Measurements from ENCODE around the gene DEUP1. TPM values are rescaled to one million over a fixed set of nuclear protein-coding genes. Genes with fewer than 3 reads are reported as not detected.

Gene DEUP1
- total and polyA plus RNA-seq, 9 of the 15 experiments (the other 6 are each of a cell fraction or from before 2014, with no cell fraction given): 1.4 to 10.9 (median 9.3) TPM

DNA sequence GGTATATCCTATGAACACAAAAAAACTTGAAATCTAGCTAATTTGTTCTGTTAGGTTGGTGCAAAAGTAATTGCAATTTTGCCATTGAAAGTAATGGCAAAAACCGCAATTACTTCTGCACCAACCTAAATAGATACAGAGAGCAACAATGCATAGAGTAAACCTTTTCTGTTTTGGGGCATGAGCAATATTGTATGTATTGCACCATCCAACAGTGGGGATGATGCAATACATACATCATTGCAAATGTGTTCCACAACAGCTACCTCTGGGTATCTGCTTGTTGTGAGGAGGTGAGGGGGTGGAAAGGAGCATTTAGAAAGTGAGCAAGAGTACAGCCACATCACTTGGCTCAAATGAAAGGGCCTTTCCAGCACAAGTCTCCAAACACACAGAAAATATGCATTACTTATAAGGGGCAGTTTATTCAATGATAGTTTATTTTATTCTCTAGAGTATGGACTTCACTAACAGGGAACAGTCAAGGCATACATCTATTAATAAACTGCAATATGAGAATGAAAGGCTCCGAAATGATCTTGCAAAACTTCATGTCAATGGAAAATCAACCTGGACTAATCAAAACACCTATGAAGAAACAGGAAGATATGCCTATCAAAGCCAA is 77.3 kb downstream of the DEUP1 start (continued):
- TF ChIP-seq, protein P1, sequence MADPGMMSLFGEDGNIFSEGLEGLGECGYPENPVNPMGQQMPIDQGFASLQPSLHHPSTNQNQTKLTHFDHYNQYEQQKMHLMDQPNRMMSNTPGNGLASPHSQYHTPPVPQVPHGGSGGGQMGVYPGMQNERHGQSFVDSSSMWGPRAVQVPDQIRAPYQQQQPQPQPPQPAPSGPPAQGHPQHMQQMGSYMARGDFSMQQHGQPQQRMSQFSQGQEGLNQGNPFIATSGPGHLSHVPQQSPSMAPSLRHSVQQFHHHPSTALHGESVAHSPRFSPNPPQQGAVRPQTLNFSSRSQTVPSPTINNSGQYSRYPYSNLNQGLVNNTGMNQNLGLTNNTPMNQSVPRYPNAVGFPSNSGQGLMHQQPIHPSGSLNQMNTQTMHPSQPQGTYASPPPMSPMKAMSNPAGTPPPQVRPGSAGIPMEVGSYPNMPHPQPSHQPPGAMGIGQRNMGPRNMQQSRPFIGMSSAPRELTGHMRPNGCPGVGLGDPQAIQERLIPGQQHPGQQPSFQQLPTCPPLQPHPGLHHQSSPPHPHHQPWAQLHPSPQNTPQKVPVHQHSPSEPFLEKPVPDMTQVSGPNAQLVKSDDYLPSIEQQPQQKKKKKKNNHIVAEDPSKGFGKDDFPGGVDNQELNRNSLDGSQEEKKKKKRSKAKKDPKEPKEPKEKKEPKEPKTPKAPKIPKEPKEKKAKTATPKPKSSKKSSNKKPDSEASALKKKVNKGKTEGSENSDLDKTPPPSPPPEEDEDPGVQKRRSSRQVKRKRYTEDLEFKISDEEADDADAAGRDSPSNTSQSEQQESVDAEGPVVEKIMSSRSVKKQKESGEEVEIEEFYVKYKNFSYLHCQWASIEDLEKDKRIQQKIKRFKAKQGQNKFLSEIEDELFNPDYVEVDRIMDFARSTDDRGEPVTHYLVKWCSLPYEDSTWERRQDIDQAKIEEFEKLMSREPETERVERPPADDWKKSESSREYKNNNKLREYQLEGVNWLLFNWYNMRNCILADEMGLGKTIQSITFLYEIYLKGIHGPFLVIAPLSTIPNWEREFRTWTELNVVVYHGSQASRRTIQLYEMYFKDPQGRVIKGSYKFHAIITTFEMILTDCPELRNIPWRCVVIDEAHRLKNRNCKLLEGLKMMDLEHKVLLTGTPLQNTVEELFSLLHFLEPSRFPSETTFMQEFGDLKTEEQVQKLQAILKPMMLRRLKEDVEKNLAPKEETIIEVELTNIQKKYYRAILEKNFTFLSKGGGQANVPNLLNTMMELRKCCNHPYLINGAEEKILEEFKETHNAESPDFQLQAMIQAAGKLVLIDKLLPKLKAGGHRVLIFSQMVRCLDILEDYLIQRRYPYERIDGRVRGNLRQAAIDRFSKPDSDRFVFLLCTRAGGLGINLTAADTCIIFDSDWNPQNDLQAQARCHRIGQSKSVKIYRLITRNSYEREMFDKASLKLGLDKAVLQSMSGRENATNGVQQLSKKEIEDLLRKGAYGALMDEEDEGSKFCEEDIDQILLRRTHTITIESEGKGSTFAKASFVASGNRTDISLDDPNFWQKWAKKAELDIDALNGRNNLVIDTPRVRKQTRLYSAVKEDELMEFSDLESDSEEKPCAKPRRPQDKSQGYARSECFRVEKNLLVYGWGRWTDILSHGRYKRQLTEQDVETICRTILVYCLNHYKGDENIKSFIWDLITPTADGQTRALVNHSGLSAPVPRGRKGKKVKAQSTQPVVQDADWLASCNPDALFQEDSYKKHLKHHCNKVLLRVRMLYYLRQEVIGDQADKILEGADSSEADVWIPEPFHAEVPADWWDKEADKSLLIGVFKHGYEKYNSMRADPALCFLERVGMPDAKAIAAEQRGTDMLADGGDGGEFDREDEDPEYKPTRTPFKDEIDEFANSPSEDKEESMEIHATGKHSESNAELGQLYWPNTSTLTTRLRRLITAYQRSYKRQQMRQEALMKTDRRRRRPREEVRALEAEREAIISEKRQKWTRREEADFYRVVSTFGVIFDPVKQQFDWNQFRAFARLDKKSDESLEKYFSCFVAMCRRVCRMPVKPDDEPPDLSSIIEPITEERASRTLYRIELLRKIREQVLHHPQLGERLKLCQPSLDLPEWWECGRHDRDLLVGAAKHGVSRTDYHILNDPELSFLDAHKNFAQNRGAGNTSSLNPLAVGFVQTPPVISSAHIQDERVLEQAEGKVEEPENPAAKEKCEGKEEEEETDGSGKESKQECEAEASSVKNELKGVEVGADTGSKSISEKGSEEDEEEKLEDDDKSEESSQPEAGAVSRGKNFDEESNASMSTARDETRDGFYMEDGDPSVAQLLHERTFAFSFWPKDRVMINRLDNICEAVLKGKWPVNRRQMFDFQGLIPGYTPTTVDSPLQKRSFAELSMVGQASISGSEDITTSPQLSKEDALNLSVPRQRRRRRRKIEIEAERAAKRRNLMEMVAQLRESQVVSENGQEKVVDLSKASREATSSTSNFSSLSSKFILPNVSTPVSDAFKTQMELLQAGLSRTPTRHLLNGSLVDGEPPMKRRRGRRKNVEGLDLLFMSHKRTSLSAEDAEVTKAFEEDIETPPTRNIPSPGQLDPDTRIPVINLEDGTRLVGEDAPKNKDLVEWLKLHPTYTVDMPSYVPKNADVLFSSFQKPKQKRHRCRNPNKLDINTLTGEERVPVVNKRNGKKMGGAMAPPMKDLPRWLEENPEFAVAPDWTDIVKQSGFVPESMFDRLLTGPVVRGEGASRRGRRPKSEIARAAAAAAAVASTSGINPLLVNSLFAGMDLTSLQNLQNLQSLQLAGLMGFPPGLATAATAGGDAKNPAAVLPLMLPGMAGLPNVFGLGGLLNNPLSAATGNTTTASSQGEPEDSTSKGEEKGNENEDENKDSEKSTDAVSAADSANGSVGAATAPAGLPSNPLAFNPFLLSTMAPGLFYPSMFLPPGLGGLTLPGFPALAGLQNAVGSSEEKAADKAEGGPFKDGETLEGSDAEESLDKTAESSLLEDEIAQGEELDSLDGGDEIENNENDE (IDR thresholded peaks at IDR 0.05; ENCODE audit: low read depth, low read length): no peak
- TF ChIP-seq RB1 (IDR thresholded peaks at IDR 0.05; ENCODE audit: low read depth) (no peak), ZNF431 (CRISPR knock-in tag; IDR thresholded peaks at IDR 0.05) (no peak), CCNT2 (IDR thresholded peaks at IDR 0.05; ENCODE audit: borderline replicate concordance, extremely low read depth, insufficient read length, low read depth, low read length) (no peak), SMAD4 (CRISPR knock-in tag; conservative IDR thresholded peaks at IDR 0.05) (peak; percentile 79), FOXM1 (IDR thresholded peaks at IDR 0.05; ENCODE audit: low read depth) (no peak), FOXM1 (CRISPR knock-in tag; IDR thresholded peaks at IDR 0.05; ENCODE audit: low read depth) (no peak), SIN3A (IDR thresholded peaks at IDR 0.05; ENCODE audit: borderline replicate concordance in 2 of 2, control insufficient read depth in 1 of 2, low read depth in 2 of 2, low read length in 2 of 2) (no peak), ZNF668 (CRISPR knock-in tag; IDR thresholded peaks at IDR 0.05) (no peak), ZNF165 (CRISPR knock-in tag; IDR thresholded peaks at IDR 0.05; ENCODE audit: borderline replicate concordance) (no peak), KDM1A (IDR thresholded peaks at IDR 0.05) (no peak), SPI1 (IDR thresholded peaks at IDR 0.05; ENCODE audit: borderline replicate concordance, low read depth, low read length) (no peak), ATF7 (IDR thresholded peaks at IDR 0.05) (peak; percentile 88), ETV5 (CRISPR knock-in tag; IDR thresholded peaks at IDR 0.05; ENCODE audit: low read depth) (no peak), RBM39 (optimal IDR thresholded peaks at IDR 0.05; ENCODE audit: low read depth, low read length) (no peak), ZNF24 (IDR thresholded peaks at IDR 0.05) (peak; percentile 35; the same call in 1 of the 2 replicates), ZNF184 (CRISPR knock-in tag; IDR thresholded peaks at IDR 0.05) (no peak), SMAD3 (CRISPR knock-in tag; conservative IDR thresholded peaks at IDR 0.05) (0 out of 2 replicates have a peak, but pooled peaks have one; percentile 15)
